GM12878 (cell line): ENCODE data around the gene PCSK2. TPM values are rescaled to one million over a fixed set of nuclear protein-coding genes. Genes with fewer than 3 reads are reported as not detected.

Experiments
- ATAC-seq: fragments of 200-7000 bp; cut with Tn5 transposase; 3 replicates; pipeline ENCODE4 v1.9.1; 2020; ENCODE audit warnings: mild to moderate bottlenecking, moderate library complexity
- BruUV-seq: library from RNA; stranded (reverse); fragments of 400-500 nt; replicated peaks from 2 replicates; lab custom pipeline; 2021; lab: Mats Ljungman, UMichigan
- CTCF ChIA-PET: fragments of 300-600 bp; sonication (Branson Sonifier 250); formaldehyde crosslinking; extraction: SDS; loops from one replicate; lab custom pipeline; 2021; ENCODE audit warnings: inconsistent platforms; lab: Yijun Ruan, JAX
- POLR2A ChIA-PET: fragments of 350-600 bp; formaldehyde crosslinking; extraction: SDS; loops from one replicate; lab custom pipeline; 2021; ENCODE audit warnings: inconsistent platforms; lab: Charles Lee
- RAD21 ChIA-PET: fragments of 300-600 bp; sonication (Branson Sonifier 250); formaldehyde crosslinking; loops from one replicate; lab custom pipeline; 2023; ENCODE audit warnings: antibody characterized with exemption; ENCODE audit not compliant: unreplicated experiment; lab: Charles Lee
- SMC1A ChIA-PET: fragments of 300-600 bp; sonication (Branson Sonifier 250); formaldehyde crosslinking; loops from one replicate; lab custom pipeline; 2023; ENCODE audit not compliant: unreplicated experiment, uncharacterized antibody; lab: Charles Lee
- DNase-seq: peaks from one replicate; pipeline ENCODE4 v3.0.0-alpha.2; 2011; ENCODE audit warnings: low read depth, low spot score
- FAIRE-seq: peaks from 3 replicates; lab custom pipeline; 2011; peaks lifted over from hg19 to GRCh38; lab: Jason Lieb, UNC
- H2AFZ ChIP-seq: 2 replicates; pipeline ENCODE4 v1.6.0; 2011; ENCODE audit warnings: low read depth, low read length, control low read depth; ENCODE audit not compliant: control insufficient read depth
- H3K27ac ChIP-seq: 2 replicates; pipeline ENCODE4 v1.5.1; 2011; ENCODE audit warnings: control low read depth; ENCODE audit not compliant: control insufficient read depth, insufficient read depth
- H3K27me3 ChIP-seq, 2 experiments: replicated peaks in 1 of 2; 2 replicates each; pipeline versions ENCODE4 v1.6.0 to v1.6.1; 2011; ENCODE audit warnings: low read length in 1 of 2; ENCODE audit not compliant: control insufficient read depth in 2 of 2, insufficient read depth in 2 of 2
- H3K36me3 ChIP-seq, 2 experiments: 2 replicates each; pipeline ENCODE4 v1.5.1; 2011; ENCODE audit warnings: low read length in 1 of 2; ENCODE audit not compliant: control insufficient read depth in 2 of 2, insufficient read depth in 2 of 2
- H3K4me1 ChIP-seq: 2 replicates; pipeline ENCODE4 v1.6.1; 2011; ENCODE audit warnings: mild to moderate bottlenecking, low read length, moderate library complexity, mixed read lengths; ENCODE audit not compliant: control insufficient read depth, insufficient read depth
- H3K4me2 ChIP-seq: 2 replicates; pipeline ENCODE4 v1.6.0; 2011; ENCODE audit warnings: control low read depth; ENCODE audit not compliant: control insufficient read depth, insufficient read depth
- H3K4me3 ChIP-seq: fragments of 200-600 bp; sonication (generic); 2 replicates; pipeline ENCODE4 v1.5.1; 2016
- H3K79me2 ChIP-seq: 2 replicates; pipeline ENCODE4 v1.6.0; 2011; ENCODE audit warnings: low read length; ENCODE audit not compliant: control insufficient read depth, insufficient read depth
- H3K9ac ChIP-seq: 2 replicates; pipeline ENCODE4 v1.8.0; 2011; ENCODE audit warnings: low read length, control low read depth, mixed read lengths; ENCODE audit not compliant: control insufficient read depth, insufficient read depth
- H3K9me3 ChIP-seq: replicated peaks from 3 replicates; pipeline ENCODE4 v1.5.1; 2011; ENCODE audit warnings: mild to moderate bottlenecking, low read length; ENCODE audit not compliant: control insufficient read depth, insufficient read depth
- H4K20me1 ChIP-seq: 2 replicates; pipeline ENCODE4 v1.6.0; 2011; ENCODE audit not compliant: control insufficient read depth, insufficient read depth
- CBFB ChIP-seq: IDR thresholded peaks from 2 replicates; pipeline ENCODE4 v1.6.1; 2016; ENCODE audit warnings: antibody characterized with exemption, low read depth
- SPI1 ChIP-seq: IDR thresholded peaks from 2 replicates; pipeline ENCODE4 v1.6.1; 2011; ENCODE audit warnings: low read depth, mild to moderate bottlenecking, low read length, moderate library complexity, borderline replicate concordance; ENCODE audit not compliant: insufficient read depth
- in situ Hi-C: fragments of 300-500 bp; cut with MboI; formaldehyde crosslinking; loops from 9 replicates; pipeline ENCODE4 v1.14.3; 2018; ENCODE audit warnings: mixed read lengths
- intact Hi-C: fragments of 100-400 bp; cut with micrococcal nuclease; formaldehyde crosslinking; loops from one replicate; pipeline ENCODE4 v1.14.2; 2022; ENCODE audit not compliant: unreplicated experiment
- polyA plus RNA-seq, 11 experiments: library from polyadenylated mRNA; depleted of rRNA in 4 of 11; unstranded in 6 of 11; stranded (reverse) in 5 of 11; fragments of >200 nt; fragmentation: Nextera tagmentation in 4 of 11; fragmentation: Illumina TruSeq in 1 of 11; extraction: Ambion mirVana in 4 of 11; extraction: Trizol in 1 of 11; gene quantifications; 1 replicate in 1 of 11; 2 replicates in 10 of 11; pipeline versions ENCODE4 v1.2.1 to v1.2.3, GENCODE V29; 2011 to 2016; ENCODE audit warnings: inconsistent platforms in 2 of 11, missing spikeins in 2 of 11, low read depth in 1 of 11
- total RNA-seq, 4 experiments: library from RNA; depleted of rRNA in 3 of 4; stranded (reverse); fragments of >200 nt in 3 of 4; fragmentation: Illumina TruSeq in 1 of 4; extraction: Trizol in 1 of 4; gene quantifications; 2 replicates each; pipeline versions ENCODE4 v1.2.1 to v1.2.3, GENCODE V29; 2013 to 2021
- TF ChIP-seq, protein P1 (sequence below): IDR thresholded peaks from 2 replicates; pipeline ENCODE4 v1.6.1; 2012; ENCODE audit warnings: mild to moderate bottlenecking, low read depth, low read length
- TF ChIP-seq, protein P2 (sequence below), 3 experiments: IDR thresholded peaks in 2 of 3; conservative IDR thresholded peaks in 1 of 3; 2 replicates each; pipeline ENCODE4 v1.5.1; 2011; ENCODE audit warnings: low read depth in 3 of 3, low read length in 3 of 3, mild to moderate bottlenecking in 3 of 3, control low read depth in 2 of 3, moderate library complexity in 2 of 3, inconsistent platforms in 1 of 3, mixed read lengths in 1 of 3; ENCODE audit not compliant: control insufficient read depth in 2 of 3, insufficient read depth in 1 of 3; ENCODE audit errors: extremely low read depth in 1 of 3
- TF ChIP-seq, protein P3 (sequence below): fragments of 450-650 bp; IDR thresholded peaks from 2 replicates; pipeline ENCODE4 v1.6.1; 2018; ENCODE audit warnings: borderline replicate concordance, mild to moderate bottlenecking; ENCODE audit not compliant: partially characterized antibody
- TF ChIP-seq, protein P4 (sequence below): IDR thresholded peaks from 2 replicates; pipeline ENCODE4 v1.6.1; 2011; ENCODE audit warnings: borderline replicate concordance, low read depth, mild to moderate bottlenecking, moderate library complexity, mixed read lengths, low read length; ENCODE audit not compliant: insufficient read depth; ENCODE audit errors: extremely low read length

The PCSK2 gene
- total and polyA plus RNA-seq, 10 of the 15 experiments (the other 5 are each of a cell fraction or from before 2014, with no cell fraction given): not detected

DNA sequence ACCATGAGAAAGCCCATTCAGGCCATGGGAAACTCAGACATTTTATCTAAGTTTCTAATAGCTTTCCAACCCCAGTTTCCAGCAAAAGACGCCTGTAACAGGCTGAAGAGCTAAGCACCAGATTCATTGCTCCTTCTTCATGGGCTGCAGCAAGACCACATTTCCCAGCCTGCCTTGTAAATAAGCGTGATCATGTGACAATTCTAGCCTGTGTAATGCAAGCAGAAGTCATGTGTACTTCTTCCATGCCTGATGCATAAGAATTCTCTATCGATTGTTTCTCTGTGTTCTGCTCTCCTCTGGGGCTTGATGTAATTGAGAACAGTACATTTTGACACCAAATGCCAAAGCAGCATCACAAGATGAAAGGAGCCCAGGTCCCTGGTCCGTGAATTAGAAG lies 6.8 kb downstream of the PCSK2 start (continued):
- TF ChIP-seq, protein P1, sequence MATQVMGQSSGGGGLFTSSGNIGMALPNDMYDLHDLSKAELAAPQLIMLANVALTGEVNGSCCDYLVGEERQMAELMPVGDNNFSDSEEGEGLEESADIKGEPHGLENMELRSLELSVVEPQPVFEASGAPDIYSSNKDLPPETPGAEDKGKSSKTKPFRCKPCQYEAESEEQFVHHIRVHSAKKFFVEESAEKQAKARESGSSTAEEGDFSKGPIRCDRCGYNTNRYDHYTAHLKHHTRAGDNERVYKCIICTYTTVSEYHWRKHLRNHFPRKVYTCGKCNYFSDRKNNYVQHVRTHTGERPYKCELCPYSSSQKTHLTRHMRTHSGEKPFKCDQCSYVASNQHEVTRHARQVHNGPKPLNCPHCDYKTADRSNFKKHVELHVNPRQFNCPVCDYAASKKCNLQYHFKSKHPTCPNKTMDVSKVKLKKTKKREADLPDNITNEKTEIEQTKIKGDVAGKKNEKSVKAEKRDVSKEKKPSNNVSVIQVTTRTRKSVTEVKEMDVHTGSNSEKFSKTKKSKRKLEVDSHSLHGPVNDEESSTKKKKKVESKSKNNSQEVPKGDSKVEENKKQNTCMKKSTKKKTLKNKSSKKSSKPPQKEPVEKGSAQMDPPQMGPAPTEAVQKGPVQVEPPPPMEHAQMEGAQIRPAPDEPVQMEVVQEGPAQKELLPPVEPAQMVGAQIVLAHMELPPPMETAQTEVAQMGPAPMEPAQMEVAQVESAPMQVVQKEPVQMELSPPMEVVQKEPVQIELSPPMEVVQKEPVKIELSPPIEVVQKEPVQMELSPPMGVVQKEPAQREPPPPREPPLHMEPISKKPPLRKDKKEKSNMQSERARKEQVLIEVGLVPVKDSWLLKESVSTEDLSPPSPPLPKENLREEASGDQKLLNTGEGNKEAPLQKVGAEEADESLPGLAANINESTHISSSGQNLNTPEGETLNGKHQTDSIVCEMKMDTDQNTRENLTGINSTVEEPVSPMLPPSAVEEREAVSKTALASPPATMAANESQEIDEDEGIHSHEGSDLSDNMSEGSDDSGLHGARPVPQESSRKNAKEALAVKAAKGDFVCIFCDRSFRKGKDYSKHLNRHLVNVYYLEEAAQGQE: no peak

DNA sequence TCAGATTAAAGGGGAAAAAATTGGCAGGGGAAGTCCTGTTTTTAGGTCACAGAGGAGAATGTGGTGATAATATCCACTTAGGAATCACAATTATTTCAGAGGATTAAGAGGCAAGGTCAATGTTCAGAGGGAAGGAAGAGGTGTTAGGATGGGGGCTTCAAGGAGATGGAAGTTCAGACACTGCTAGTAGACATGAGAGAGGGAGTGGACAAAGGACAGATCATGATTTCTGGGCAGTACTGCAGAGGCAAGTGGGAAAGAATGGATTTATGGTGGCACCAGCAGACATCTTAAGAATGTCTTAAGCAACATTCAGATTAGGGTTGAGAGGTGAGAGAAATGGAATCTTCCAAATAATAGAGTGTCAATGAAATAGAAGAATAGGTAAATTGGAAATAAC lies 9.9 kb downstream of the PCSK2 start:
- CTCF ChIA-PET: no interaction called here
- RAD21 ChIA-PET: no interaction called here
- Histone ChIP-seq H4K20me1 (no peaks in the 10 kb centered on the region), H3K4me1 (no peaks in the 10 kb centered on the region), H3K27me3 (no peaks in the 10 kb centered on the region), H3K9ac (no peak overlapping the region), H3K4me3 (no peak overlapping the region), H3K36me3 (no peaks in the 10 kb centered on the region), H2AFZ (no peak overlapping the region), H3K4me2 (no peak overlapping the region), H3K79me2 (no peaks in the 10 kb centered on the region), H3K27ac (no peak overlapping the region), H3K9me3 (no peaks in the 10 kb centered on the region)
- SMC1A ChIA-PET: no interaction called here
- TF ChIP-seq, protein P2, sequence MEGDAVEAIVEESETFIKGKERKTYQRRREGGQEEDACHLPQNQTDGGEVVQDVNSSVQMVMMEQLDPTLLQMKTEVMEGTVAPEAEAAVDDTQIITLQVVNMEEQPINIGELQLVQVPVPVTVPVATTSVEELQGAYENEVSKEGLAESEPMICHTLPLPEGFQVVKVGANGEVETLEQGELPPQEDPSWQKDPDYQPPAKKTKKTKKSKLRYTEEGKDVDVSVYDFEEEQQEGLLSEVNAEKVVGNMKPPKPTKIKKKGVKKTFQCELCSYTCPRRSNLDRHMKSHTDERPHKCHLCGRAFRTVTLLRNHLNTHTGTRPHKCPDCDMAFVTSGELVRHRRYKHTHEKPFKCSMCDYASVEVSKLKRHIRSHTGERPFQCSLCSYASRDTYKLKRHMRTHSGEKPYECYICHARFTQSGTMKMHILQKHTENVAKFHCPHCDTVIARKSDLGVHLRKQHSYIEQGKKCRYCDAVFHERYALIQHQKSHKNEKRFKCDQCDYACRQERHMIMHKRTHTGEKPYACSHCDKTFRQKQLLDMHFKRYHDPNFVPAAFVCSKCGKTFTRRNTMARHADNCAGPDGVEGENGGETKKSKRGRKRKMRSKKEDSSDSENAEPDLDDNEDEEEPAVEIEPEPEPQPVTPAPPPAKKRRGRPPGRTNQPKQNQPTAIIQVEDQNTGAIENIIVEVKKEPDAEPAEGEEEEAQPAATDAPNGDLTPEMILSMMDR (IDR thresholded peaks at IDR 0.05 in 2 of 3, conservative IDR thresholded peaks at IDR 0.05 in 1 of 3; ENCODE audit: control insufficient read depth in 2 of 3, extremely low read depth in 1 of 3, insufficient read depth in 1 of 3, low read depth in 3 of 3, low read length in 3 of 3): no peak
- TF ChIP-seq, protein P3, sequence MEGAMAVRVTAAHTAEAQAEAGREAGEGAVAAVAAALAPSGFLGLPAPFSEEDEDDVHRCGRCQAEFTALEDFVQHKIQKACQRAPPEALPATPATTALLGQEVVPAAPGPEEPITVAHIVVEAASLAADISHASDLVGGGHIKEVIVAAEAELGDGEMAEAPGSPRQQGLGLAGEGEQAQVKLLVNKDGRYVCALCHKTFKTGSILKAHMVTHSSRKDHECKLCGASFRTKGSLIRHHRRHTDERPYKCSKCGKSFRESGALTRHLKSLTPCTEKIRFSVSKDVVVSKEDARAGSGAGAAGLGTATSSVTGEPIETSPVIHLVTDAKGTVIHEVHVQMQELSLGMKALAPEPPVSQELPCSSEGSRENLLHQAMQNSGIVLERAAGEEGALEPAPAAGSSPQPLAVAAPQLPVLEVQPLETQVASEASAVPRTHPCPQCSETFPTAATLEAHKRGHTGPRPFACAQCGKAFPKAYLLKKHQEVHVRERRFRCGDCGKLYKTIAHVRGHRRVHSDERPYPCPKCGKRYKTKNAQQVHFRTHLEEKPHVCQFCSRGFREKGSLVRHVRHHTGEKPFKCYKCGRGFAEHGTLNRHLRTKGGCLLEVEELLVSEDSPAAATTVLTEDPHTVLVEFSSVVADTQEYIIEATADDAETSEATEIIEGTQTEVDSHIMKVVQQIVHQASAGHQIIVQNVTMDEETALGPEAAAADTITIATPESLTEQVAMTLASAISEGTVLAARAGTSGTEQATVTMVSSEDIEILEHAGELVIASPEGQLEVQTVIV: no peak
- TF ChIP-seq, protein P4, sequence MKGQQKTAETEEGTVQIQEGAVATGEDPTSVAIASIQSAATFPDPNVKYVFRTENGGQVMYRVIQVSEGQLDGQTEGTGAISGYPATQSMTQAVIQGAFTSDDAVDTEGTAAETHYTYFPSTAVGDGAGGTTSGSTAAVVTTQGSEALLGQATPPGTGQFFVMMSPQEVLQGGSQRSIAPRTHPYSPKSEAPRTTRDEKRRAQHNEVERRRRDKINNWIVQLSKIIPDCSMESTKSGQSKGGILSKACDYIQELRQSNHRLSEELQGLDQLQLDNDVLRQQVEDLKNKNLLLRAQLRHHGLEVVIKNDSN: no peak
- TF ChIP-seq CBFB (no peak), SPI1 (no peak)
- POLR2A ChIA-PET: no interaction called here
- BruUV-seq: no TSS peak
- DNase-seq: no peak
- in situ Hi-C loops (loop anchor here (25.0 kb wide), 1 partner anchor 174 kb away; no protein-coding TSS in a partner anchor), intact Hi-C loops (no loop called here)
- ATAC-seq: no peak
- FAIRE-seq: no peak
